Measurements from ENCODE around the gene ACTG1. TPM values are rescaled to one million over a fixed set of nuclear protein-coding genes. Genes with fewer than 3 reads are reported as not detected.
"Not testable (repeated sequence)": the region's sequence is repeated elsewhere in the genome, so short reads cannot be mapped to it uniquely, and the experiment has no call there.

The ACTG1 gene
- total RNA-seq, 1 experiment from 2014 or later, result 1,461 TPM

GRCh38 chr17:81534157-81535006 lies 21.8 kb upstream of the ACTG1 start:
- Mint-ChIP-seq H3K27ac (ENCODE audit: low read depth, unreplicated experiment) (no peak overlapping the region), H3K36me3 (ENCODE audit: insufficient read depth, unreplicated experiment) (no peaks in the 10 kb centered on the region), H3K27me3 (ENCODE audit: insufficient read depth, unreplicated experiment) (no peaks in the 10 kb centered on the region), H3K4me3 (ENCODE audit: unreplicated experiment) (no peak overlapping the region), H3K9me3 (ENCODE audit: unreplicated experiment) (no peaks in the 10 kb centered on the region), H3K4me1 (ENCODE audit: insufficient read depth, unreplicated experiment) (no peaks in the 10 kb centered on the region)
- DNase-seq (ENCODE audit: unreplicated experiment), result no peak
- no peak for TF ChIP-seq CTCF (IDR thresholded peaks at IDR 0.05; ENCODE audit: unreplicated experiment)
- ChIA-PET CTCF (interaction anchor here (0.6 kb wide), 1 partner anchor 280 kb away, joined by 3 read pairs; no protein-coding TSS in a partner anchor), POLR2A (interaction anchor here (0.8 kb wide), 1 partner anchor 13 kb away, joined by 3 read pairs; no protein-coding TSS in a partner anchor)
- BruUV-seq (replicated peaks), result no TSS peak
- intact Hi-C loops (cut with micrococcal nuclease), result no loop called here

GRCh38 chr17:81533339-81534141 lies 20.9 kb upstream of the ACTG1 start:
- CTCF ChIA-PET, result interaction anchor here (0.6 kb wide), 1 partner anchor 279 kb away, joined by 3 read pairs; no protein-coding TSS in a partner anchor
- H3K4me1 Mint-ChIP-seq (ENCODE audit: insufficient read depth, unreplicated experiment), result no peaks in the 10 kb centered on the region
- intact Hi-C loops (cut with micrococcal nuclease), result no loop called here
- no peak for DNase-seq (ENCODE audit: unreplicated experiment)
- no peak overlapping the region for H3K27ac Mint-ChIP-seq (ENCODE audit: low read depth, unreplicated experiment)
- no peaks in the 10 kb centered on the region for H3K36me3 Mint-ChIP-seq (ENCODE audit: insufficient read depth, unreplicated experiment)
- H3K4me3 Mint-ChIP-seq (ENCODE audit: unreplicated experiment), result no peak overlapping the region
- POLR2A ChIA-PET, result interaction anchor here (0.8 kb wide), 1 partner anchor 14 kb away, joined by 3 read pairs; no protein-coding TSS in a partner anchor
- no peaks in the 10 kb centered on the region for H3K27me3 Mint-ChIP-seq (ENCODE audit: insufficient read depth, unreplicated experiment)
- no peak for TF ChIP-seq CTCF (IDR thresholded peaks at IDR 0.05; ENCODE audit: unreplicated experiment)
- no peaks in the 10 kb centered on the region for H3K9me3 Mint-ChIP-seq (ENCODE audit: unreplicated experiment)
- BruUV-seq (replicated peaks), result no TSS peak

GRCh38 chr17:81532490-81533287 lies 20.1 kb upstream of the ACTG1 start:
- ChIA-PET POLR2A (interaction anchor here (0.7 kb wide), 1 partner anchor 24 kb away, joined by 4 read pairs; no protein-coding TSS in a partner anchor), CTCF (no interaction called here)
- DNase-seq (ENCODE audit: unreplicated experiment), result no peak
- Mint-ChIP-seq H3K27ac (ENCODE audit: low read depth, unreplicated experiment) (no peak overlapping the region), H3K27me3 (ENCODE audit: insufficient read depth, unreplicated experiment) (no peaks in the 10 kb centered on the region), H3K9me3 (ENCODE audit: unreplicated experiment) (no peaks in the 10 kb centered on the region), H3K4me1 (ENCODE audit: insufficient read depth, unreplicated experiment) (no peaks in the 10 kb centered on the region), H3K36me3 (ENCODE audit: insufficient read depth, unreplicated experiment) (no peaks in the 10 kb centered on the region), H3K4me3 (ENCODE audit: unreplicated experiment) (no peak overlapping the region)
- intact Hi-C loops (cut with micrococcal nuclease), result no loop called here
- TF ChIP-seq CTCF (IDR thresholded peaks at IDR 0.05; ENCODE audit: unreplicated experiment), result no peak
- BruUV-seq (replicated peaks), result no TSS peak

GRCh38 chr17:81531998-81532404 lies 19.4 kb upstream of the ACTG1 start:
- CTCF ChIA-PET, POLR2A ChIA-PET: not testable (repeated sequence)

GRCh38 chr17:81531013-81531412 lies 18.4 kb upstream of the ACTG1 start:
- H3K36me3 Mint-ChIP-seq (ENCODE audit: insufficient read depth, unreplicated experiment); intact Hi-C loops (cut with micrococcal nuclease); H3K4me3 Mint-ChIP-seq (ENCODE audit: unreplicated experiment); CTCF ChIA-PET; H3K27ac Mint-ChIP-seq (ENCODE audit: low read depth, unreplicated experiment); H3K4me1 Mint-ChIP-seq (ENCODE audit: insufficient read depth, unreplicated experiment); BruUV-seq (replicated peaks); H3K27me3 Mint-ChIP-seq (ENCODE audit: insufficient read depth, unreplicated experiment); DNase-seq (ENCODE audit: unreplicated experiment); POLR2A ChIA-PET; H3K9me3 Mint-ChIP-seq (ENCODE audit: unreplicated experiment): not testable (repeated sequence)

More at GRCh38 chr17:81531998-81532404, 19.4 kb upstream of the ACTG1 start:
- H3K27ac Mint-ChIP-seq (ENCODE audit: low read depth, unreplicated experiment); H3K4me3 Mint-ChIP-seq (ENCODE audit: unreplicated experiment); DNase-seq (ENCODE audit: unreplicated experiment); H3K9me3 Mint-ChIP-seq (ENCODE audit: unreplicated experiment); H3K27me3 Mint-ChIP-seq (ENCODE audit: insufficient read depth, unreplicated experiment); H3K36me3 Mint-ChIP-seq (ENCODE audit: insufficient read depth, unreplicated experiment); BruUV-seq (replicated peaks); H3K4me1 Mint-ChIP-seq (ENCODE audit: insufficient read depth, unreplicated experiment); intact Hi-C loops (cut with micrococcal nuclease): not testable (repeated sequence)
